ENCODE data around the gene CCSAP. TPM values are rescaled to one million over a fixed set of nuclear protein-coding genes. Genes with fewer than 3 reads are reported as not detected.

The CCSAP gene
- total RNA-seq, 1 experiment from 2014 or later: 8.6 TPM

GRCh38 chr1:229365569-229365968, 22.7 kb upstream of the CCSAP start:
- peaks cover 8% of the 10 kb centered on the region for H3K4me1 Mint-ChIP-seq
- H3K36me3 Mint-ChIP-seq: no peaks in the 10 kb centered on the region
- ChIA-PET CTCF (no interaction called here), POLR2A (no interaction called here)
- TF ChIP-seq IRF1 (CRISPR knock-in tag; IDR thresholded peaks at IDR 0.05) (no peak), NFYB (CRISPR knock-in tag; conservative IDR thresholded peaks at IDR 0.05; ENCODE audit: low read depth) (no peak), ZNF396 (CRISPR knock-in tag; IDR thresholded peaks at IDR 0.05; ENCODE audit: borderline replicate concordance) (no peak), ATF3 (CRISPR knock-in tag; conservative IDR thresholded peaks at IDR 0.05) (no peak), NFATC4 (CRISPR knock-in tag; IDR thresholded peaks at IDR 0.05) (no peak), E2F5 (CRISPR knock-in tag; IDR thresholded peaks at IDR 0.05) (no peak), NR3C1 (CRISPR knock-in tag; conservative IDR thresholded peaks at IDR 0.05; ENCODE audit: low read depth) (no peak), CDX4 (CRISPR knock-in tag; IDR thresholded peaks at IDR 0.05; ENCODE audit: borderline replicate concordance) (no peak), MLX (CRISPR knock-in tag; IDR thresholded peaks at IDR 0.05) (no peak), ESRRA (CRISPR knock-in tag; IDR thresholded peaks at IDR 0.05; ENCODE audit: borderline replicate concordance) (no peak), SOX15 (CRISPR knock-in tag; IDR thresholded peaks at IDR 0.05) (no peak), NR1H2 (CRISPR knock-in tag; IDR thresholded peaks at IDR 0.05) (no peak), ZNF232 (CRISPR knock-in tag; IDR thresholded peaks at IDR 0.05) (no peak), IRF2 (CRISPR knock-in tag; IDR thresholded peaks at IDR 0.05; ENCODE audit: borderline replicate concordance, low read depth) (no peak), MXD4 (CRISPR knock-in tag; IDR thresholded peaks at IDR 0.05; ENCODE audit: borderline replicate concordance) (no peak), ZSCAN18 (CRISPR knock-in tag; IDR thresholded peaks at IDR 0.05) (no peak), RORB (CRISPR knock-in tag; IDR thresholded peaks at IDR 0.05) (no peak)
- no peak overlapping the region for H3K27ac Mint-ChIP-seq
- DNase-seq (ENCODE audit: low spot score) (no peak), ATAC-seq (no peak)
- H3K4me3 Mint-ChIP-seq: no peak overlapping the region
- H3K9me3 Mint-ChIP-seq: peaks cover 14% of the 10 kb centered on the region
- no peaks in the 10 kb centered on the region; the same call in 1 of the 2 replicates for H3K27me3 Mint-ChIP-seq (ENCODE audit: low read depth)

- H3K4me3 Mint-ChIP-seq: no peak overlapping the region
- POLR2A ChIA-PET: interaction anchor here (0.5 kb wide), 1 partner anchor 69 kb away, joined by 3 read pairs; no protein-coding TSS in a partner anchor
- H3K27ac Mint-ChIP-seq: no peak overlapping the region
- H3K9me3 Mint-ChIP-seq: peaks cover 15% of the 10 kb centered on the region
- CTCF ChIA-PET: interaction anchor here (0.7 kb wide), 1 partner anchor 39 kb away, joined by 3 read pairs; no protein-coding TSS in a partner anchor
- no peak for DNase-seq (ENCODE audit: low spot score)
- ATAC-seq: no peak
- H3K27me3 Mint-ChIP-seq (ENCODE audit: low read depth): peaks cover 6% of the 10 kb centered on the region
- H3K36me3 Mint-ChIP-seq: no peaks in the 10 kb centered on the region
- TF ChIP-seq MAX (CRISPR knock-in tag; IDR thresholded peaks at IDR 0.05) (no peak), E2F4 (CRISPR knock-in tag; IDR thresholded peaks at IDR 0.05; ENCODE audit: borderline replicate concordance, low read depth) (no peak), MXD4 (CRISPR knock-in tag; IDR thresholded peaks at IDR 0.05; ENCODE audit: borderline replicate concordance) (no peak), ZNF396 (CRISPR knock-in tag; IDR thresholded peaks at IDR 0.05; ENCODE audit: borderline replicate concordance) (no peak), ATF1 (CRISPR knock-in tag; IDR thresholded peaks at IDR 0.05) (no peak), ZNF219 (CRISPR knock-in tag; IDR thresholded peaks at IDR 0.05; ENCODE audit: borderline replicate concordance) (no peak), ZSCAN18 (CRISPR knock-in tag; IDR thresholded peaks at IDR 0.05) (no peak), ERG (CRISPR knock-in tag; IDR thresholded peaks at IDR 0.05) (no peak), GRHL2 (CRISPR knock-in tag; IDR thresholded peaks at IDR 0.05; ENCODE audit: insufficient replicate concordance, severe bottlenecking) (no peak), NR2C2 (CRISPR knock-in tag; IDR thresholded peaks at IDR 0.05) (no peak)
- peaks cover 19% of the 10 kb centered on the region for H3K4me1 Mint-ChIP-seq
These were observed 21.6 kb upstream of the CCSAP start for GRCh38 chr1:229364207-229365065.
